OCI-LY7 (cell line): ENCODE measurements around the gene PLXNA3. TPM values are rescaled to one million over a fixed set of nuclear protein-coding genes. Genes with fewer than 3 reads are reported as not detected.
"Not testable (repeated sequence)": the region's sequence is repeated elsewhere in the genome, so short reads cannot be mapped to it uniquely, and the experiment has no call there.

Experiments used
- BruUV-seq: library from RNA; stranded (reverse); fragments of 400-500 nt; replicated peaks from 2 replicates; lab custom pipeline; 2021; lab: Mats Ljungman, UMichigan
- CTCF ChIA-PET: fragments of 300-600 bp; sonication (Branson Sonifier 250); formaldehyde crosslinking; loops from one replicate; lab custom pipeline; 2022; ENCODE audit warnings: antibody characterized with exemption; ENCODE audit not compliant: unreplicated experiment; lab: Charles Lee
- POLR2A ChIA-PET: fragments of 300-600 bp; sonication (Branson Sonifier 250); formaldehyde crosslinking; loops from one replicate; lab custom pipeline; 2022; ENCODE audit warnings: antibody characterized with exemption; lab: Charles Lee
- DNase-seq: peaks from one replicate; pipeline ENCODE4 v3.0.0-alpha.2; 2015; ENCODE audit warnings: low spot score
- H2AFZ ChIP-seq: fragments of 200-600 bp; sonication (generic), shearing (Covaris generic); 2 replicates; pipeline ENCODE4 v1.6.1; 2014; ENCODE audit warnings: mild to moderate bottlenecking, antibody characterized with exemption, low read length, moderate library complexity
- H3K27ac ChIP-seq: fragments of 200-600 bp; sonication (generic); 2 replicates; pipeline ENCODE4 v1.5.1; 2014; ENCODE audit warnings: mixed run types, low read depth, mild to moderate bottlenecking, moderate library complexity, low read length, inconsistent platforms; ENCODE audit not compliant: poor library complexity, severe bottlenecking
- H3K36me3 ChIP-seq: fragments of 200-600 bp; sonication (generic); 2 replicates; pipeline ENCODE4 v1.6.1; 2014; ENCODE audit warnings: mild to moderate bottlenecking, antibody characterized with exemption, low read length, moderate library complexity, mixed read lengths; ENCODE audit not compliant: insufficient read depth
- H3K4me1 ChIP-seq: fragments of 200-600 bp; sonication (generic); 2 replicates; pipeline ENCODE4 v1.5.1; 2014; ENCODE audit warnings: mild to moderate bottlenecking, low read length; ENCODE audit not compliant: insufficient read depth, poor library complexity, severe bottlenecking
- H3K4me2 ChIP-seq: fragments of 200-600 bp; sonication (generic); 2 replicates; pipeline ENCODE4 v1.6.1; 2014; ENCODE audit warnings: mild to moderate bottlenecking, low read length
- H3K4me3 ChIP-seq: fragments of 200-600 bp; sonication (generic); 2 replicates; pipeline ENCODE4 v1.5.1; 2014; ENCODE audit warnings: mild to moderate bottlenecking, low read depth, low read length; ENCODE audit not compliant: poor library complexity, severe bottlenecking
- H3K79me2 ChIP-seq: fragments of 200-600 bp; sonication (generic); 2 replicates; pipeline ENCODE4 v1.6.1; 2016; ENCODE audit warnings: low read depth, mild to moderate bottlenecking, low read length, moderate library complexity, mixed read lengths; ENCODE audit not compliant: insufficient read depth
- H3K9me2 ChIP-seq: fragments of 200-600 bp; sonication (generic); 2 replicates; pipeline ENCODE4 v1.6.1; 2016; ENCODE audit warnings: mild to moderate bottlenecking, low read length, mixed read lengths; ENCODE audit not compliant: insufficient read depth
- H3K9me3 ChIP-seq: fragments of 200-600 bp; sonication (generic); 2 replicates; pipeline ENCODE4 v1.6.1; 2014; ENCODE audit warnings: mild to moderate bottlenecking, mixed run types, low read length, mixed read lengths
- H4K20me1 ChIP-seq: fragments of 200-600 bp; sonication (generic); 2 replicates; pipeline ENCODE4 v1.6.1; 2014; ENCODE audit warnings: mild to moderate bottlenecking, antibody characterized with exemption, low read length, moderate library complexity, mixed read lengths; ENCODE audit not compliant: insufficient read depth
- CTCF ChIP-seq: fragments of 200-600 bp; sonication (generic); conservative IDR thresholded peaks from 2 replicates; pipeline ENCODE4 v1.5.1; 2014; ENCODE audit warnings: mild to moderate bottlenecking, antibody characterized with exemption, low read length, moderate library complexity, mixed read lengths
- EZH2phosphoT487 ChIP-seq: fragments of 200-600 bp; sonication (generic); IDR thresholded peaks from 2 replicates; pipeline ENCODE4 v1.6.1; 2018; ENCODE audit warnings: low read depth, borderline replicate concordance, mild to moderate bottlenecking, mixed run types, antibody characterized with exemption, low read length, moderate library complexity, mixed read lengths
- intact Hi-C: fragments of 100-400 bp; cut with micrococcal nuclease; formaldehyde crosslinking; loops from one replicate; pipeline ENCODE4 v1.10.0; 2022; ENCODE audit not compliant: unreplicated experiment
- total RNA-seq, 2 experiments: library from RNA; depleted of rRNA in 1 of 2; stranded (reverse); fragments of >200 nt in 1 of 2; shearing (Covaris generic) in 1 of 2; gene quantifications; 2 replicates each; pipeline ENCODE4 v1.2.3, GENCODE V29; 2014 to 2022

Gene PLXNA3
- total RNA-seq, 2 experiments from 2014 or later = 5.6 to 8.0 TPM

- H3K79me2 ChIP-seq = no peaks in the 10 kb centered on the region
- no peaks in the 10 kb centered on the region for H3K36me3 ChIP-seq
- no peak overlapping the region for H3K27ac ChIP-seq
- H2AFZ ChIP-seq = no peak overlapping the region
- H4K20me1 ChIP-seq = no peaks in the 10 kb centered on the region
- ChIA-PET POLR2A (no interaction called here), CTCF (no interaction called here)
- no peak overlapping the region for H3K4me2 ChIP-seq
- DNase-seq = no peak
- H3K4me1 ChIP-seq = peaks cover 5% of the 10 kb centered on the region
- BruUV-seq = no TSS peak
- H3K9me2 ChIP-seq = no peaks in the 10 kb centered on the region
- H3K4me3 ChIP-seq = no peak overlapping the region
- H3K9me3 ChIP-seq = no peaks in the 10 kb centered on the region
- intact Hi-C loops = no loop called here
- no peak for TF ChIP-seq CTCF
- TF ChIP-seq EZH2phosphoT487 = no peak
These were observed 37.4 kb downstream of the PLXNA3 start for GRCh38 chrX:154495472-154495922.

GRCh38 chrX:154496591-154497137, 38.6 kb downstream of the PLXNA3 start:
- H2AFZ ChIP-seq, H3K4me1 ChIP-seq, H3K9me2 ChIP-seq, H3K79me2 ChIP-seq, H3K4me2 ChIP-seq, H3K4me3 ChIP-seq, H3K36me3 ChIP-seq, intact Hi-C loops, BruUV-seq, CTCF ChIA-PET, H3K27ac ChIP-seq, H4K20me1 ChIP-seq, DNase-seq, H3K9me3 ChIP-seq: not testable (repeated sequence)
- POLR2A ChIA-PET = interaction anchor here (0.7 to 1.2 kb wide), 3 partner anchors 20 to 520 kb away, joined by 3 to 7 read pairs (median 7); partner anchors contain the start of gene FAM3A

GRCh38 chrX:154501423-154501822, 43.3 kb downstream of the PLXNA3 start:
- H3K9me3 ChIP-seq, H4K20me1 ChIP-seq, H3K4me1 ChIP-seq, H2AFZ ChIP-seq, CTCF ChIA-PET, H3K4me2 ChIP-seq, intact Hi-C loops, DNase-seq, H3K27ac ChIP-seq, H3K9me2 ChIP-seq, BruUV-seq, H3K79me2 ChIP-seq, H3K4me3 ChIP-seq, H3K36me3 ChIP-seq: not testable (repeated sequence)
- POLR2A ChIA-PET = interaction anchor here (0.7 kb wide), 3 partner anchors 25 to 557 kb away, joined by 3 to 4 read pairs (median 4); partner anchors contain the start of gene RENBP
